Urinary bladder (tissue), 4 donors: ENCODE measurements around the gene RRAD. TPM values are rescaled to one million over a fixed set of nuclear protein-coding genes. Genes with fewer than 3 reads are reported as not detected.

ENCODE experiments used
- DNase-seq: peaks from one replicate; pipeline ENCODE4 v3.0.0-alpha.2; 2015; ENCODE audit errors: extremely low spot score
- H3K27ac ChIP-seq: one replicate; pipeline ENCODE4 v1.5.1; 2013; ENCODE audit warnings: low read depth, mild to moderate bottlenecking, moderate library complexity
- H3K36me3 ChIP-seq: one replicate; pipeline ENCODE4 v1.6.1; 2013; ENCODE audit warnings: mild to moderate bottlenecking, moderate library complexity; ENCODE audit not compliant: insufficient read depth
- H3K4me1 ChIP-seq: one replicate; pipeline ENCODE4 v1.6.1; 2013; ENCODE audit warnings: mild to moderate bottlenecking, moderate library complexity; ENCODE audit not compliant: insufficient read depth
- H3K4me3 ChIP-seq: one replicate; pipeline ENCODE4 v1.5.1; 2013; ENCODE audit warnings: low read depth, low read length
- WGBS: extraction: QIAGEN DNeasy Blood & Tissue Kit; methylation state at CpG from one replicate; pipeline ENCODE4 v1.1.7; 2013; 5-methylcytosine and 5-hydroxymethylcytosine counted together
- polyA plus RNA-seq: library from polyadenylated mRNA; stranded (reverse); fragments of 200-250 nt; gene quantifications from one replicate; pipeline ENCODE4 v1.2.3, GENCODE V29; 2013
- total RNA-seq: library from RNA; depleted of rRNA; stranded (reverse); fragments of >200 nt; gene quantifications from one replicate; pipeline ENCODE4 v1.2.3, GENCODE V29; 2014
- donor health status: healthy with polysubstance abuse.
- donor health status: healthy.

The RRAD gene
- total and polyA plus RNA-seq, 2 donors, result 7.0 to 26.1 TPM

DNA sequence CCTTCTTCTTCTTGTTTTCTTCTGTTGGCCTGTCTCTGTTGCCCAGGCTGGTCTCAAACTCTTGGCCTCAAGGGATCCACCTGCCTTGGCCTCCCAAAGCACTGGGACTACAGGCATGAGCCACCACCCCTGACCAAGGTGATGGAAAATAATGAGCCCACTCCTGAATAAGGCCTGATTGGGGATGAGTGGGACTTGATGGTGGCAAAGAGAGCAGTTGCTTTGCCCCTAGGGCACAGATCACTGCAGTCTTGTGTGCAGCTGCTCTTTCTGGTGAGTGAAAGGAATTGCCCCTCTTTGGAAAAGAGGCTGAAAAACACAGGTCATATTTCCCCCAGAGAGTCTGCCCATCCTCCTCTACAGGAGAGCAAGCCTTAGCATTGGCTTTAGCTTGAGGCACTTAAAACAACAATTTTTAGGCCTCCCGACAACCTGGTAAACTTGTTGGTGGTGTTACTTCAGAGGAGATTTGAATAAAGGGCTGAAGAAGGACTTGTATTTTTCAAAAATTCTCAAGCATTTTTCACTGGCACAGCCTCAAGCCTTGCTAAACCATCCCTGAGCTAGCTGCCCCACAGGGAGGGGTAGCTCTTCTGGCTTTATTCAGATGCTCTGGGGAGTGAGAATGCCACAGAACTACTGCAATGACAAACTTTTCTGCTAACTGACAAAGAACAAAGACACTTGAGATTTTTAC, 51.1 kb downstream of the RRAD start:
- H3K4me1 ChIP-seq, result no peaks in the 10 kb centered on the region
- H3K27ac ChIP-seq, result no peak overlapping the region
- 73% methylated on average over 1 of the region's 1 CpG for WGBS
- H3K36me3 ChIP-seq, result no peaks in the 10 kb centered on the region
- H3K4me3 ChIP-seq, result no peak overlapping the region
- no peak for DNase-seq

DNA sequence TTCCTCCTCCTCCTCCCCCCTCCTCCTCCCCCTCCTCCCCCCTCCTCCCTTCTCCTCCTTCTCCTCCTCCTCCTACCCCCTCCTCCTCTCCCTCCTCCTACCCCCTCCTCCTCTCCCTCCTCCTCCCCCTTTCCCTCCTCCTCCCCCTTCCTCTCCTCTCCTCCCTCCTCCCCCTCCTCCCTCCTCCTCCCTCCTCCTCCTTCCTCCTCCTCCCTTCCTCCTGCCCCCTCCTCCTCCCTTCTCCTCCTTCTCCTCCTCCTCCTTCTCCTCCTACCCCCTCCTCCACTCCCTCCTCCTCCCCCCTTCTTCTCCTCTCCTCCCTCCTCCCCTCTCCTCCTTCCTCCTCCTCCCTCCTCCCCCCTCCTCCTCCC, 51.7 kb downstream of the RRAD start:
- Histone ChIP-seq H3K4me3 (no peak overlapping the region), H3K4me1 (no peaks in the 10 kb centered on the region), H3K36me3 (no peaks in the 10 kb centered on the region), H3K27ac (no peak overlapping the region)
- DNase-seq, result no peak

- 4% methylated on average over 39 of the region's 39 CpGs for WGBS
- Histone ChIP-seq H3K27ac (no peak overlapping the region), H3K4me3 (peak overlapping the region; percentile 22), H3K4me1 (no peaks in the 10 kb centered on the region), H3K36me3 (no peaks in the 10 kb centered on the region)
- DNase-seq, result peak; percentile 46
Observed at GRCh38 chr16:66872943-66873684, 52.2 kb downstream of the RRAD start.

DNA sequence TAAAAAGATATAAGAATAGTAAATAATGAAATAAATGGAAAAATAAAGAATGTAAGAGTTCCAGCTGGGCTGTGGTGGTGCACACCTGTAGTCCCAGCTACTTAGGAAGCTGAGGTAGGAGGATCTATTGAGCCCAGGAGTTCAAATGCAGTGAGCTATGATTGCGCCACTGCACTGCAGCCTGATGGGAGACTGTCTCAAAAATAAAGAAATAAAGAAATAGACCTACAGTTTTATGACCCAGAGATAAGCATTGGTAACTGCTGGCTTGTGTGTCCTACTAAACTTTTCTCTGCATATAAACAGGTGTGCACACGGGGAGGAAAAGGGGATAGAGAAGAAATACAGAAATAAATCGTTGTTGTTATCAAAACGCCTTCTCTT, 52.8 kb downstream of the RRAD start:
- Histone ChIP-seq H3K4me3 (no peak overlapping the region), H3K36me3 (no peaks in the 10 kb centered on the region), H3K4me1 (no peaks in the 10 kb centered on the region), H3K27ac (no peak overlapping the region)
- no peak for DNase-seq
- WGBS, result 51% methylated on average over 4 of the region's 4 CpGs

GRCh38 chr16:66871840-66872239, 53.5 kb downstream of the RRAD start:
- no peaks in the 10 kb centered on the region for H3K36me3 ChIP-seq
- H3K4me3 ChIP-seq, result no peak overlapping the region
- DNase-seq, result no peak
- no peaks in the 10 kb centered on the region for H3K4me1 ChIP-seq
- WGBS, result 90% methylated on average over 3 of the region's 3 CpGs
- no peak overlapping the region for H3K27ac ChIP-seq

Other genes starting within 250 kb of the RRAD start
- 17.8 TPM for gene CMTM4, start 228.8 kb downstream of the RRAD start, total RNA-seq
- gene CMTM4, start 228.8 kb downstream of the RRAD start, polyA plus RNA-seq, result 8.9 TPM
- 153 TPM for gene DYNC1LI2, start 173.9 kb downstream of the RRAD start, total RNA-seq
- gene DYNC1LI2, start 173.9 kb downstream of the RRAD start, polyA plus RNA-seq, result 74.6 TPM
- not detected for gene TERB1, start 124.0 kb downstream of the RRAD start, total RNA-seq
- not detected for gene TERB1, start 124.0 kb downstream of the RRAD start, polyA plus RNA-seq
- gene NAE1, start 94.6 kb downstream of the RRAD start, total RNA-seq, result 74.4 TPM
- gene NAE1, start 94.6 kb downstream of the RRAD start, polyA plus RNA-seq, result 36.2 TPM
- not detected for gene CA7, start 81.1 kb downstream of the RRAD start, total RNA-seq
- not detected for gene CA7, start 81.1 kb downstream of the RRAD start, polyA plus RNA-seq
- gene PDP2, start 45.0 kb downstream of the RRAD start, total RNA-seq, result 5.6 TPM
- 5.0 TPM for gene PDP2, start 45.0 kb downstream of the RRAD start, polyA plus RNA-seq
- gene CDH16, start 6.7 kb downstream of the RRAD start, total RNA-seq, result not detected
- gene CDH16, start 6.7 kb downstream of the RRAD start, polyA plus RNA-seq, result not detected
- 52.0 TPM for gene CIAO2B, start 8.9 kb upstream of the RRAD start, total RNA-seq
- 174 TPM for gene CIAO2B, start 8.9 kb upstream of the RRAD start, polyA plus RNA-seq
- 12.9 TPM for gene CES2, start 10.0 kb upstream of the RRAD start, total RNA-seq
- gene CES2, start 10.0 kb upstream of the RRAD start, polyA plus RNA-seq, result 32.5 TPM
- gene CES3, start 35.7 kb upstream of the RRAD start, total RNA-seq, result not detected
- 0.19 TPM for gene CES3, start 35.7 kb upstream of the RRAD start, polyA plus RNA-seq
- gene CES4A, start 63.1 kb upstream of the RRAD start, total RNA-seq, result 4.9 TPM
- gene CES4A, start 63.1 kb upstream of the RRAD start, polyA plus RNA-seq, result 4.0 TPM
- 62.5 TPM for gene CBFB, start 103.6 kb upstream of the RRAD start, total RNA-seq
- gene CBFB, start 103.6 kb upstream of the RRAD start, polyA plus RNA-seq, result 19.3 TPM
- 22.8 TPM for gene PHAF1, start 184.4 kb upstream of the RRAD start, total RNA-seq
- 11.0 TPM for gene PHAF1, start 184.4 kb upstream of the RRAD start, polyA plus RNA-seq
- gene B3GNT9, start 225.5 kb upstream of the RRAD start, total RNA-seq, result 22.4 TPM
- 26.4 TPM for gene B3GNT9, start 225.5 kb upstream of the RRAD start, polyA plus RNA-seq
- 7.3 TPM for gene TRADD, start 234.4 kb upstream of the RRAD start, total RNA-seq
- 38.1 TPM for gene TRADD, start 234.4 kb upstream of the RRAD start, polyA plus RNA-seq
- 4.7 TPM for gene FBXL8, start 234.4 kb upstream of the RRAD start, total RNA-seq
- 20.4 TPM for gene FBXL8, start 234.4 kb upstream of the RRAD start, polyA plus RNA-seq
- gene HSF4, start 239.2 kb upstream of the RRAD start, total RNA-seq, result 4.5 TPM
- gene HSF4, start 239.2 kb upstream of the RRAD start, polyA plus RNA-seq, result 75.2 TPM
- 5.3 TPM for gene NOL3, start 245.0 kb upstream of the RRAD start, total RNA-seq
- gene NOL3, start 245.0 kb upstream of the RRAD start, polyA plus RNA-seq, result 66.6 TPM